HG02973 (cell line): ENCODE data around the gene DPPA4.
"Not testable (repeated sequence)": the region's sequence is repeated elsewhere in the genome, so short reads cannot be mapped to it uniquely, and the experiment has no call there.

Source experiments
- ATAC-seq: cut with Tn5 transposase; IDR thresholded peaks from one replicate; pipeline ENCODE4 v1.9.1; 2021; ENCODE audit warnings: moderate library complexity; ENCODE audit not compliant: unreplicated experiment

DPPA4 gene

GRCh38 chr3:109337393-109337792, at the start of gene DPPA4:
Gene DPPA4 (minus strand): TSS chr3:109337546. CDS start chr3:109337517, 29 bp downstream.
- no peak for ATAC-seq

- ATAC-seq: no peak
Observed at GRCh38 chr3:109385442-109386318, 48.3 kb upstream of the DPPA4 start.

- ATAC-seq: no peak
Observed at GRCh38 chr3:109384164-109384563, 46.8 kb upstream of the DPPA4 start.

- no peak for ATAC-seq
Observed at GRCh38 chr3:109382588-109382987, 45.2 kb upstream of the DPPA4 start.

GRCh38 chr3:109375975-109376374, 38.6 kb upstream of the DPPA4 start:
- ATAC-seq: no peak

GRCh38 chr3:109374434-109374833, 37.1 kb upstream of the DPPA4 start:
- not testable (repeated sequence) for ATAC-seq

GRCh38 chr3:109373933-109374332, 36.6 kb upstream of the DPPA4 start:
- ATAC-seq: no peak

- no peak for ATAC-seq
Observed at GRCh38 chr3:109372639-109373038, 35.3 kb upstream of the DPPA4 start.

- no peak for ATAC-seq
Observed at GRCh38 chr3:109369510-109369909, 32.2 kb upstream of the DPPA4 start.

- ATAC-seq: no peak
Observed at GRCh38 chr3:109364088-109364487, 26.7 kb upstream of the DPPA4 start.

- ATAC-seq: no peak
Observed at GRCh38 chr3:109363634-109364033, 26.3 kb upstream of the DPPA4 start.

GRCh38 chr3:109362823-109363222, 25.5 kb upstream of the DPPA4 start:
- no peak for ATAC-seq

GRCh38 chr3:109358809-109359208, 21.5 kb upstream of the DPPA4 start:
- not testable (repeated sequence) for ATAC-seq

GRCh38 chr3:109356442-109357155, 19.3 kb upstream of the DPPA4 start:
- ATAC-seq: no peak

- no peak for ATAC-seq
Observed at GRCh38 chr3:109355625-109356441, 18.5 kb upstream of the DPPA4 start.

- no peak for ATAC-seq
Observed at GRCh38 chr3:109353057-109353456, 15.7 kb upstream of the DPPA4 start.

- ATAC-seq: no peak
Observed at GRCh38 chr3:109351231-109351630, 13.9 kb upstream of the DPPA4 start.

- no peak for ATAC-seq
Observed at GRCh38 chr3:109346770-109347295, 9.5 kb upstream of the DPPA4 start.

GRCh38 chr3:109346099-109346498, 8.8 kb upstream of the DPPA4 start:
- ATAC-seq: no peak

GRCh38 chr3:109339714-109340648, 2.6 kb upstream of the DPPA4 start:
- ATAC-seq: no peak
